HL-60/S4 (cell line): Measurements from ENCODE around the gene CRTC1.

Experiments
- in situ Hi-C: fragments of 300-500 bp; cut with MboI; formaldehyde crosslinking; loops from 2 replicates; pipeline ENCODE4 v1.14.3; 2022; ENCODE audit warnings: low sequenced_read_pairs

CRTC1 gene

DNA sequence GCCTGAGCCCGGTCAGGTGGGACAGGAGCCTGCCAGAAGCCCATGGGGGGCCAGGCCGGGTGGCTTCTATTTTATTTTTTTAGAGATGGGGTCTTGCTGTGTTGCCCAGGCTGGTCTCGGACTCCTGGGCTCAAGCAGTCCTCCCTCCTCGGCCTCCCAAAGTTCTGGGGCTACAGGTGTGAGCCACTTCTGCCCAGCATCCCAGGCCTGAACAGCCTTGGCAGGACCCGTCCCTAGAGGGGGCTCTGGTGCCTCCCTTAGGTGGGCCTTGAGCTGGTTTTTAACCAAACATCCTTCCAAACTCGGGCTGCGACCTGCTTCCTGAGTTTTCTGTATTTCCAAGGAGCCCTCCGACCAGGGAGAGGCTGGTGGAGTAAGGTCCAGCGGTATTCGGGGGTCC is 97.2 kb downstream of the CRTC1 start:
- in situ Hi-C loops, result no loop called here

DNA sequence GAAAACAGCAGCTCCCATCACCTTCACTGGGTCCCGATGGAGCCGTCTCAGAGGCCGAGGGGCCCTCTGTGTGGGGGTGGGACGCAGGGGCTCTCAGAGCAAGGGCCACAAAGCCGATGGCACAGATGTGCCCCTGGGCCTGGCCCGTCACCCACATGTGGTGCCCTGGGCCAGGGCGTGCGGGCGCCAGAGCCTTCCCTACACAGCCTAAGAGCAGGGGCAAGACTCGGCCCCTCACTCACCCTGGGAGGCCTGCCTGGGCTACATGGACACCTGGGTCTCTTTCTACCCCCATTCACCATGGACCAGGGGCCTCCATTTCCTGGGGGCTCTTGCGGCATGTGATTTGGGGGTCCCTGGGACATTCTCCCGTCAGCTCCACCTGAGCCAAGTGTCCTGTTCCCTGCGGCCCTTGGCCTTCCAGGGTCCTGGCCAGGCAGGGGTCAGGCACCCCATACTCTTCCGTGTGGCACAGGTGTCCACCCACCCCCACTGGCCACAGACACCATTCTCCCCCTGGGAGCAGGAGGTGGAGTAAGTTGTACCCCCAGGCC is 97.6 kb downstream of the CRTC1 start:
- in situ Hi-C loops, result no loop called here

DNA sequence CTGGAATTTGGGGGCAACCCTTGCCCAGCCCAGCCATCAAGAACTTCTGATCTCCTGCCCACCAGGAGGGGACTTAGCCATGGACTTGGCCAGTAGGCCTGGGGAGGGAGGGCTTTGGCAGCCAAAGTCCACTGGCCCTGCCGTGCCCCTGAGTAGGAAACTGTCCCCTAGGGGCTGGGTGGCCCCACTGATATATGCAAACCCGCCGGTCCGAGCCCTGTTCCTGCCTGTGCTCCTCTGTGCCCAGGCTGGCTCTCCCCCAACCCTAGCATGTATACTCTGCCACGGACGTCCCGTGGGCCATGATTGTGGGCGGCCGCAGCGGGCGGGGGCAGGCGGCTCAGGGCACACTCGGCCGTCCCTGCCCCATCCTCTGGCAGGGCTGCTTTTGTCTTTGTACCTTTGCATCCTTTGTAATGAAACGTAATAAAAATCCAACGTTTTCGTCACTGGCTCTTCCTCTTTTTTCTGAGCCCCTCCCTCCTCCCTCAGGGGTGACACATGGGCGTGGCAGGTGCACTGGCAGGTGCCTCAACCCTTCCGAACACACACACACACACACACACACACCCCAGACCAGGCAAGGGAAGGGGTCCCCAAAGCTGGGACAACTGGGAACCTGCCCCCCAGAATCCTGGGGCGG is 98.5 kb downstream of the CRTC1 start:
- in situ Hi-C loops, result no loop called here

DNA sequence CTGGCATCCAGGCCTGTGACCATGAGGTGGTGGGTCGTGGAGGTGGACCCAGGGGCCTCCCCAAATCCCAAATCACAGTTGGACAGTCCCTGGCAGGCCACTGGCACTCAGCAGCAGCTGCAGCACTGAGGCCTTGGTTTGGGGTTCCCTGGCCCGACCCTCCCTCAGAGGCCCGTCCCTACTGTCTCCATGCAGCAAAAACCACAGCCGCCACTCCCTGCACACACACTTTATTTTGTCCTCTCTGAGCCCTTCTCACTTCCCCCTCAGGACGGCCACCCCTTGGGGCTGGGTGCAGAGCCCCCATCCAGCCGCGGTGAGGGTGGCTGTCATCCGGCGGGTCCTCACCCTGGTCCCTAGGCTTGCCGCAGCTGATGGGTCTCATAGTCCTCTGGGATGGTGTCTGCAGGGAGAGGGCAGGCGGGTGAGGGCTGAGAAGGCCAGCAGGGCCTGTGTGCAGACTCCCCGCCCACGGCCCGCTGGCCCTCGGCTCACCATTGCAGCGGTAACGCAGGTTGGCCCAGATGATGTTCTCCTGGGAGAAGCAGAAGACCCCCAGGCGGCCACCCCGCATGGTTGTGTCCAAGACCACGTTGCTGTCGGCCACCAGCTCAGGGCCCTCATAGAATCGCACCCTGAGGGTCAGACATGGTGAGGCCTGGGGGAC is 99.2 kb downstream of the CRTC1 start:
- in situ Hi-C loops, result no loop called here

DNA sequence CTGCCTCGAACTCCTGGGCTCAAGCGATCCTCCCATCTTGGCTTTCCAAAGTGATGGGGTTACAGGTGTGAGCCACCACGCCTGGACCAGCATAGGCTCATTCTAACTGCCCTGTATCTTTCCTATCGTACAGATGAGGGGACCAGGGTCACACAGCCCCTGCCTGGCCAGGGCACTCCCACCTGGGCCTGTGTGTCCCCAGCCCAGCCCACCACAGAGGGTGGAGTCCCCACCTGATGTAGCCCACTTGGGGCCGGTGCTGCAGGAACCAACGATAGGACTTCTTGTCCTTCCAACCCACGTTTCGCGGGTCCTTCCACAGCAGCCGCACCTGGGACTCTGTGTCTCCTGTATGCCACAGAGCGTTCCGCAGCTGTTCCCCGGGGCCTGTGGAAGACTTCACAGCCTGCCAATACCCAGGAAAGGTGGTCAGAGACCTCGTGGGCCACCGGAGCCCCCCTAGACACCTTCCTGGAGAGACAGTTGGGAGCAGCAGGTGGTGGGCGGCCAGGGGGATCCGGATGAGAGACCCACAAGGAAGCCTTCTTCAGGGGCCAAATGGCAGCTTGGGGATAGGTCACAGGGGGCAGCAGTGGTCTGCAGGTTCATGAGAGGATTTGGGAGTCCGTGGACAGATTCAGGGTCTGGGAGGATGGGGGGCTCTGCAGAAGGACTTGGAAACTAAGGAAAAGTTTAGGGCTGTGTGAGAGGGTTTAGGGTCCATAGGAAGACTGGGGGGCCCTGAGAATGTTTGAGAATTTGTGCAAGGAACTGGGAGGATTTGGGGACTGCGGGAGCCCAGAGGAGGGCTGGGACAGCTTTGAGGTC is 100.7 kb downstream of the CRTC1 start:
- in situ Hi-C loops, result no loop called here

DNA sequence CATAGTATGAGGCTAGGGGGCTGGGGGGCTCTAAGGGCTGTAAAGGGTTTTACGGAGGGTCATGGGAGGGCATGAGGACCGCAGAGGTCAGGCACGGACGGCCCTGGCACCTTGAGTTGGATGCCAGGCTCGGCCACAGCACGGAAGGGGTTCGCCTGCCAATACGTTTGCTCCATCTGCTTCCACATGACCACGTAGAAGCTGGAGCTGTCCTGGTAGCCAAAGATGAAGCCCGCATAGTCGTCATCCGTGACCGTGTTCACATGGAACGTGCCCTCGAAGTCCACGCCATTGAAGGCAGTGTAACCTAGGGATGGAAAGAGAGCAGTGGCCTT is 101.3 kb downstream of the CRTC1 start:
- in situ Hi-C loops, result no loop called here

DNA sequence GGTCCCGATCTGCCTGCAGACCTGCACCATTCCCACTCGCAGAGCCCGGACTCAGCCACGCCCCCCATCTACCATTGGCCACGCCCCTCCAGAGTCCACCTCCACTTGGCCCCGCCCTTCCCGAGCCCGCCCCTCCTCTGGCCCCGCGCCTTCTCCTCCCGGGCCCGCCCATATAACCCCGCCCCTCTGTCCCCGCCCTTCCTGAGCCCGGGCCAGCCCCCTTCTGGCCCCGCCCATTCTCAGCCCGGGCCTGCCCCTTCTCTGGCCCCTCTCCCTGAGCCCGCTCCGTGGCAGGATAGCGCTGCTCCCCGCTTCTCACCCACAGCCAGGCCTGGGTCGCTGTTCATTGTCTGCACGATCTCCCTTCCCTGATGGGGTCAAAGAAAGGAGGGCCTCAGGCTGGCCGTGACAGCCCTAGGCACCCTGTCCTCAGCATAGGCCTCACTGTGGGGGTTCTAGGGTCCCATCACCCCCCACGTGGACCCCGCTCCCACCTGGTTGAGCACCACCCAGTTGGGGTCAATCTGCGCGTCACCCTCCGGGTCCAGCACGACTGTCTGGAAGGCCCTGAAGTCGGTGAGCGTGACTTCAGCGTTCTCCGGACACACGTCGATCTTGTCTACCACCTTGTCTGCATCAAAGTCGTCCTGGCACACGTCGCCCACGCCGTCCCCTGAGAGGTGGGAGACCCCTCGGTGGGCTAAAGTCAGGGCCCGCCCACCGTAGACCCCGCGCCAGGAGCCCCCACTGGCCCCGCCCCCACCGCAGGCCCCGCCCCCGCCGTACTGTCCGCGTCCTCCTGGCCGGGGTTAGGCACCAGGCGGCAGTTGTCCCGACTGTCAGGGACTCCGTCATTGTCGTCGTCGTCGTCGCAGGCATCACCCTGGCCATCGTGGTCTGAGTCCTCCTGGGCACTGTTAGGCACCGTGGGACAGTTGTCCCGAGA is 102.0 kb downstream of the CRTC1 start:
- in situ Hi-C loops, result no loop called here

DNA sequence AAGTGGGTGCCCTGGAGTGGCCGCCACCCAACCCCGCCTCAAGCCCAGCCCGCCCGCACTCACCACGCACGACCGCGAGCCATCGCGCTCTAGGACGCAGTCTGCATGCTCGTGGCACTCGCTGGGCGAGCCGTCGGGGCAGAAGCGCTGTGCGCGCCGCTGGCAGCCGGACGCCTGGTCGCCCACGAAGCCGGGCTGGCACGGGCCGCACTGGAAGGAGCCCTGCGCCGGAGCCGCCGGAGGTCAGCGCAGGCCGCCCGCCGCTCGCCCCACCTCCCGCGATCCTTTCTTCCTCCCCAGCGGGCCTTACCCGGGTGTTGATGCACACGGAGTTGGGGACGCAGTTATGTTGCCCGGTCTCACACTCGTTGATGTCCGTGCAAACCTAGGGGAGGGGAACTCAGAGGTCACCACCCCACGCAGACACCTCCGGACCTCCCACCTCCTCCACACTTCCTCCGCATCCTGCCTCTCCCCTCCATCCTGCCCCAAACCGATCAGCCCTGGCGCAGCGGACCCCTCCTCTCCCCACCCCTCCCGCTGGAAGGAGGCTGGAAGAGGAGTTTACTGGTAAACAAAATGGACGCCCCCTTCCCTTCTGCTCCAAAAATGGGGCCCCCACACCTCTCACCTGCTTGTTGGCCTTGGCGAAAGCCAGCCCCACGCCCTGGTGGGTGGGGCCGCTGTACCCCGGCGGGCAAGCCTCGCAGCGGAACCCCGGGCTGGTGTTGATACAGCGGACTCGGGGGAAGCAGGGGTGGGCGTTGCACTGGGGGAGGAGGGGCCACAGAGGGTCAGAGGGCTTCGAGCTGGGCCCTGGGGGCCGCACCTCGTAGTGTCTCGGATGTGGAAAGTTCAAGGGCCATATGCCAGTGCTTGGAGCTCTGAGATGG is 105.3 kb downstream of the CRTC1 start:
- in situ Hi-C loops, result no loop called here

DNA sequence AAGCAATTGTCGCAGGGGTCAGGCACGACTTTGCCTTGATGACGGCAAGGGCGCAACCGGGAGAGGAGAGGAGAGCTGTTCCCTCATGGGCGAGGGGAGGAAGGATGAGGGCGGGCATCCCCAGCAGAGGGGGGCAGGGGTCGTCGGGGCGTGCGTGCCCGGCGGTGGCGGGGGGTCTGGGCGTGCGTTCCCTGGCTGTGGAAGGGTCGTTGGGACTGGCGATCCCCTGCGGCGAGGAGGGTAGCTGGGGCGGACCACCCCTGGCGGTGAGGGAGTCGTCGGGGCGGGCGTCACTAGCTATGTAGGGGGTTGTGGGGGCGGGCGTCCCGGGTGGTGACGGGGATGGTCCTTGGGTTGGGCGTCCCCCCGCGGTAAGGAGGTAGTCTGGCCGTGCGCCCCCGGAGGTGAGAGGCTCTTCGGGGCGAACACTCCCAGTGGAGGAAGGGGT is 106.0 kb downstream of the CRTC1 start:
- in situ Hi-C loops, result no loop called here

DNA sequence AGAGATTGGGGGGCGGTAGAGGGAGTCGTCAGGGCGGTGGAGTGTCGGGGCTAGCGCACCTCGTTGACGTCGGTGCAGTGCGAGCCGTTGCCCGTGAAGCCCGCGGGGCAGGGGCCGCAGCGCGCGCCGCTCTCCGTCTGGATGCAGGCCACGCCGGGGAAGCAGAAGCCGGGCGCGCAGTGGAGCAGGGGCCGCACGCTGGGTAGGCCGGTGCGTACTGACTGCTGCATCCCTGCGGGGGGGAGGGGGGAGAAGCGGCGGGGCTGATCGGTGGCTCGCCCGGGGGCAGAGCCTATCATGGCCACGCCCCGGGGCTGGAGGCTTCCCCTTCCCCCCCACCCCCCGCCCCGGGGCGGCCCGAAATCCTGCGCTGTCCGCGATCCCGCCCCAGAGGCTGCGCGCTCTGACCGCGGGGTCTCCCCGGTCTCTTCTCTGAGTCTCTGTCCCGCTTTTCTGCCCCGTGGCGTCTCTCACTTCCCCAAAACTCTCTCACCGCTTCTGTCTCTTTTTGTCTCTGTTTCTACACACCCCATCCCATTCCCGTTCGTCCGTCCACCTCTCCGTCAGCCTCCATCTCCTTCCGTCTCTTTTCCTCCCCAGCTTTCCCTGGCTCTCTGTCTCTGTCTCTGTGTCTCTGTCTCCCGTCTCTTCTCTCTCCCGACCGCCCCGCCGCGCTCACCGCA is 106.5 kb downstream of the CRTC1 start:
- in situ Hi-C loops, result no loop called here

DNA sequence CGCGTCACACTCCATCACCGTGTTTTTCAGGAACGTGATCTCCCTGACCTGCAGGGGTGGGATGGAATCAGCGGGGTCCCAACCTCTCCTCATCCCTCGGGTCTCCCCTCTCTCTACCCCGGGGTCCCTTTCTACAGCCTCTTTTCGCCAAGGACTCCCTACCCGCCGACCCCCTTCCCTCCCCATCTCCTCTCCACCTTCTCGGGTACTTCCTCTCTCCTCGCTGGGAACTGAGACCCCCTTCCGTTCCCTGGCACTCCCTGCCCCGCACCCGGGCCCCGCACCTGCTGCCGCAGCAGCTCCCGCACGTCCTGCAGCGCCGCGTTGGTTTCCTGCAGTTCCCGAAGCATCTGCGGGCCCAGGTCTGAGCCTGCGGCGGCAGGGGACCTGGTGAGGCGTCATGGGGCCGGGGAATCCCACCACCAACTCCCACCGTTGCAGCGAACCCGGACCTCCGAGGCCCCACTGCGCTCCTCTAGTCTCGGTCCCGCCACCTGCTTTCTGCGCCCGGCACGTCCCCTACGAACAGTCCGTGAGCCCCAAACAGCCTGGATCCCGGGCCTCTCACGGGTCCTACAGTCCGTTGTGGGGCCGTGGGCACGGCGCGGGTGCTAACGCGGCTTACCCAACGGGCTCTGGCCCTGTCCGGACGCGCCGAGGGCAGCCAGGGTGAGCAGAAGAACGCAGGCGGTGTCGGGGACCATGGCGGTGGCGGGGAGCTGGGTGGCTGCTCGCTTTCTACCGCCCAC is 107.3 kb downstream of the CRTC1 start, which contains the start of gene COMP:
Gene COMP, minus strand, starts transcription at position 740 of the 749 bp plus-strand sequence. Its CDS starts 36 bp downstream, at position 704.
- in situ Hi-C loops, result no loop called here

DNA sequence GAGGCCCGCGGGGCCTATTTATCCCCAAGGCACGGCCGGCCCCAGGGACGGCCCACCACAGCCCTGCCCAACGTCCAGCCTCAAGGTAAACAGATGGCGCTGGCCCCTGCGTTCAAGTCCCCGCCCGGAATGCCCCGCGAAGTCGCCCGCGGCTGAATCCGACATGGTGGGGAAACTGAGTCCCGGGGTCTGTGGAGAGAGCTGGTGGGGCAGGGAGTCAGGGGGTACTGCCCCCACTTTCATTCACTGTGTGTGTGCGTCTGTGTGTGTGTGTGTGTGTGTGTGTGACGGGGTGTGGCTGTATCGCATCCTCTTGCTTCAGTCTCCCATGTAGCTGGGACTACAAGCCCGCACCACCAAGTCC is 107.8 kb downstream of the CRTC1 start:
- in situ Hi-C loops, result no loop called here

DNA sequence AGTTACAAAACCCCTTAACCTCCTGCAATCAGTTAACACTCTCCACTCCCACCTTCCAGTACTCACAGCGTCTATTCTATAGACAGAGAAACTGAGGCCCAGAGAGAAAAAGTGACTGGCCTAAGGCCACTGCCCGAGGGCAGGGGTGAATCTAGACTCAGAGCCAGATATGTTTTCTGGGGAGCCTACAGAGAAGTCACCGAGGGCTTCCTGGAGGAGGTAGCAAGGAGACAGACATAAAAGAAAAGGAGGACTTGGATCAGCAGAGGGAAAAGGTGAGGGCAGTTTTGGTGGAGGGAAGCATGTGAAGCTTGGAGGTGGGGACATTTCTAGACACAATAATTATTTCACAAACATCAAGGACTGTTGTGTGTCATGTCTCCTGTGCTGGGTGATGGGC is 109.2 kb downstream of the CRTC1 start:
- in situ Hi-C loops, result no loop called here

DNA sequence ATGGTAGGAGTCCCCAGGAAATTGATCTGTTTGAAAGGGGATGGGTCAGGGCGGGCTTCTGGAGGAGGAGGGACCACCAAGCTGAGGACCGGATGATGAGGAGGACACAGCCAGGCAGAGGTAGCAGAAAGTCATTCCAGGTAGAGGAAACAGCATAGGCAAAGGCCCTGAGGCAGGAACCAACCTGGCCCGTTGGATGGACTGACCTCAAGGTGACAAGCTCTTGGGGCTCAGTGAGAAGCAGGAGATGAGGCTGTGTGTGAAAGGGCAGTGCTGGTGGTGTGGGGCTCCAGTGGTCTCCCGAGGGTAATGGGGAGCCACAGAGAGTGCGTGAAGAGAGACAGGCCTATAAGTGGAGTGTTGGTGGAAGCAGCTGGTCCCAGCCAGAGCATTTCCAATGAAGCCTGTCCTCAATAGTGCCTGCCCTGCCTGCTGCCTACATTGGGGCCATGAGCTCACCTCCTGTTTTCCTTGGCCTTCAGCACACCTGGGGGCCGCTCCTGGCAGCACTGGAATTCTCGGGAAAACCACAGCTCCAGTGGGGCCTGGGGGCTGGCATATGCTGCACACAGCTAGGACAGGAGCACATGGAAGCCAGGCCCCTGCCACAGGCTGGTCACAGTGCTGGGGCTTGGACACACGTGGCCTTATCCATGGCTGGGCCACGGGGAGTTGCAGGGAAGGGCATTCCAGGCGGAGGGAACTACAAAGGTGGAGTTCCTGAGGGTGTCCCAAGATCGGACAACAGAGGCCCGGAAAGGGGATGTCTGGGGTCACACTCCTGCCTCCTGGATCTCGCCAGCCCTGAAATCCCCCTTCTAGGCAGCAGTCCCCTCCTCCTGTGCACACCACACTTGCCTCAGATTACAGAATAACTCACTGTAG is 109.9 kb downstream of the CRTC1 start:
- in situ Hi-C loops, result no loop called here

DNA sequence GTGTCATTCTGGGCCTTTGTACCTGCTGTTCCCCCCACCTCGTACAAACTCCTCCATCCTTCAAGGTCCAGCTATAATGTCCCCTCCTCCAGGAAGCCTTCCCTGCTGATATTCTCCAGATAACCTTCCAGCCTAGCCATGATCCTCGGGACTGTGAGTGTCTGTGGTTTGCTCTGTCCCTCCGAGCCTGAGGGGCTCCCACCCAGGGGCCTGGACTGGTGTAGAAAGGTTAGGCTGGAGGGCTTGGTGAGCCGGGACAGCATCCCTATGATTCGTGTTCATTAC is 110.5 kb downstream of the CRTC1 start:
- in situ Hi-C loops, result no loop called here

DNA sequence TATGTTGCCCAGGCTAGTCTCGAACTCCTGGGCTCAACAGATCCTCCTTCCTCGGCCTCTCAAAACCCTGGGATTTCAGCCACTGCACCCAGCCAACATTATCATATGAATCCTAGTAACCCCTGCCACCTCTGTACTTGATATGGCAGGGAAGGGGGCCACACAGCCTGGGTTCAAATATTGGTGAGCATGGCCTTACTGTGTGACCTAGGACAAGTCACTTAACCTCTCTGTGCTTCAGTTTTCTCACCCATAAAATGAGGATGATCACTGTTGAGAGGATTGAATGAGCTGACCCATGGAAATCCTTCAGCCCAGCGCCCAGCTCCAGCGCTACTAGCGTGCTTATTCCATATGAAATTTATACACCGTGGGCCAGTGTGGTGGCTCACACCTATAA is 111.2 kb downstream of the CRTC1 start:
- in situ Hi-C loops, result no loop called here

DNA sequence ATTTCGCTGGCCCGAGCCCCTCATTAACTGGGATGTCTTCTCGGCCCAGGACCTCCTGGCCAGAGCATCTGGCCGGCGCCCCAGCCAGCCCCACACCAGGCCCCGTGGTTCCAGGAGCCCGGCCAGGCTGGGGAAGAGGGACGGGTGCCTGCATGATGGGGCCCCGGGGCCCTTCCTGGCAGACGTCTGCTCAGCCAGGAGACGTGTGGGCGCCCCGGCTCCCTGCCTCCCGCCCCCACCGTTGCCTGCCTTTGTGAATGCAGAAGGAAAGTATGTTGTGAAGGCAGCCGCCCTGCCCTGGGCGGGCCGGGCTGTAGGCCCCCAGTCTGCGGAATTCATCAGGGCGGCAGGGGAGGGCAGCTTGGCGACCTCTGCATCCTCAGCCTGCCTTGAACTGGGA is 112.1 kb downstream of the CRTC1 start:
- in situ Hi-C loops, result no loop called here

DNA sequence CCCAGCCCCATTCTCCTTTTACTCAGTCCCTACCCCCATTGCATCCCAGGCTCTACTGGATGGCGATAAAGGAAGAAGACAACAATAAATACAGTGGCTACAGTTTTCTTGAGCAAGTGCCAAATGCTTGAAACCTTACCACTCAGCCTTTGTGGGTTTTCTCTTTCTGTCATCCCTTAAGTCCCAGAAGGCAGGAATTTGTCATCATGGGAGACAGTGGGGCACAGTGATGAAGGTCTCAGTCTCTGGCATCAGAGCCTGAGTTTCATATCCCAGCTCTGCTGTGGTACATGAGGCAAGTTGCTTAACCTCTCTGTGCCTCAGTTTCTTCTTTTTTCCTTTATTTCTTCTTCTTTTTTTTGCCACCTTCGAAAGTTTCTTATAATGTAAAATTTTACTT is 112.8 kb downstream of the CRTC1 start:
- in situ Hi-C loops, result no loop called here
